ENCODE measurements around the gene CNGA3. TPM values are rescaled to one million over a fixed set of nuclear protein-coding genes. Genes with fewer than 3 reads are reported as not detected.

The CNGA3 gene
- total and polyA plus RNA-seq, 2 donors (not counting 1 experiment from before 2014, with no cell fraction given) = under 0.01 TPM; not detected in 1

GRCh38 chr2:98347298-98348065 lies 1.2 kb downstream of the CNGA3 start:
- Histone ChIP-seq H3K4me1 (ENCODE audit: control insufficient read depth, extremely low read depth, insufficient read depth, low read length) (no peaks in the 10 kb centered on the region), H3K27ac (ENCODE audit: insufficient read depth, low read length) (no peak overlapping the region), H3K79me2 (ENCODE audit: control insufficient read depth, insufficient read depth, low read length) (no peaks in the 10 kb centered on the region), H4K20me1 (ENCODE audit: control insufficient read depth, extremely low read depth, insufficient read depth, low read length) (no peaks in the 10 kb centered on the region), H3K9ac (ENCODE audit: insufficient read depth, low read length) (no peak overlapping the region), H3K9me3 (ENCODE audit: control insufficient read depth, insufficient read depth, low read depth, low read length) (no peaks in the 10 kb centered on the region), H3K4me3 (replicated peaks in 1 of 4; ENCODE audit: control extremely low read depth in 1 of 4, insufficient read depth in 1 of 4, low read depth in 3 of 4, low read length in 4 of 4) (no peak overlapping the region), H3K27me3 (ENCODE audit: control insufficient read depth, insufficient read depth, low read length) (peaks cover 56% of the 10 kb centered on the region), H2AFZ (ENCODE audit: low read length) (no peak overlapping the region), H3K4me2 (ENCODE audit: extremely low read depth, insufficient read depth, low read length) (no peak overlapping the region), H3K36me3 (ENCODE audit: control insufficient read depth, insufficient read depth, low read length) (no peaks in the 10 kb centered on the region)
- no peak for DNase-seq (ENCODE audit: low read depth in 2 of 2)
- TF ChIP-seq, protein P1, sequence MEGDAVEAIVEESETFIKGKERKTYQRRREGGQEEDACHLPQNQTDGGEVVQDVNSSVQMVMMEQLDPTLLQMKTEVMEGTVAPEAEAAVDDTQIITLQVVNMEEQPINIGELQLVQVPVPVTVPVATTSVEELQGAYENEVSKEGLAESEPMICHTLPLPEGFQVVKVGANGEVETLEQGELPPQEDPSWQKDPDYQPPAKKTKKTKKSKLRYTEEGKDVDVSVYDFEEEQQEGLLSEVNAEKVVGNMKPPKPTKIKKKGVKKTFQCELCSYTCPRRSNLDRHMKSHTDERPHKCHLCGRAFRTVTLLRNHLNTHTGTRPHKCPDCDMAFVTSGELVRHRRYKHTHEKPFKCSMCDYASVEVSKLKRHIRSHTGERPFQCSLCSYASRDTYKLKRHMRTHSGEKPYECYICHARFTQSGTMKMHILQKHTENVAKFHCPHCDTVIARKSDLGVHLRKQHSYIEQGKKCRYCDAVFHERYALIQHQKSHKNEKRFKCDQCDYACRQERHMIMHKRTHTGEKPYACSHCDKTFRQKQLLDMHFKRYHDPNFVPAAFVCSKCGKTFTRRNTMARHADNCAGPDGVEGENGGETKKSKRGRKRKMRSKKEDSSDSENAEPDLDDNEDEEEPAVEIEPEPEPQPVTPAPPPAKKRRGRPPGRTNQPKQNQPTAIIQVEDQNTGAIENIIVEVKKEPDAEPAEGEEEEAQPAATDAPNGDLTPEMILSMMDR (conservative IDR thresholded peaks at IDR 0.05 in 1 of 2, IDR thresholded peaks at IDR 0.05 in 1 of 2; ENCODE audit: low read depth in 1 of 2, low read length in 2 of 2) = no peak
- peak; percentile 94 for TF ChIP-seq EZH2 (IDR thresholded peaks at IDR 0.05; ENCODE audit: low read length, missing control alignments)

DNA sequence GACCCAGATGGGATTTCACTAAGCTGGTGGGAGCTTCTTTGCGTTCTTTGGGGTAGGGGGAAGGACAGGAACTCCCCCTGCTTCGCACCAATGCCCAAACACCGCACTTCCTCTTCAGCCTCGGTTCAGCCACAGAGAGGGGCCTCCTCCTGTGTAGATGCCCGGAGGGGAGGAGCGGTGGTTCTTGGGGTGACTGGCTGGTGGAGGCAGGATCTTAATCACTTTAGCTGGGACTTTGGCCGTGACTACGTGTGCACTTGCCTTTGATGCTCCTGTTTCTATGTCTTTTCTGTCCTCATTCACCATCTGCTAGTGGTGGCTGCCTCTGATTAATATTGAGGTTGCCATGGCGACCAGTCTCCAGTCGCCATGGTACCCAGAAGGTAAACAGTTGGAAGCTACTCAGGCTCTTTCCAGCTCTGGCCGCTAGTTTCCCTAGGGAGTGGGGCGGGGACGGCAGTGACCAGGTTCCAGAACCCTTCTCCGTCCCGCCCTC lies 1.9 kb downstream of the CNGA3 start:
- H3K4me2 ChIP-seq (ENCODE audit: extremely low read depth, insufficient read depth, low read length) = no peak overlapping the region
- H3K9ac ChIP-seq (ENCODE audit: insufficient read depth, low read length) = peak overlapping the region; percentile 5
- TF ChIP-seq, protein P1 (conservative IDR thresholded peaks at IDR 0.05 in 1 of 2, IDR thresholded peaks at IDR 0.05 in 1 of 2; ENCODE audit: low read depth in 1 of 2, low read length in 2 of 2) = no peak
- peak; percentile 69 for TF ChIP-seq EZH2 (IDR thresholded peaks at IDR 0.05; ENCODE audit: low read length, missing control alignments)
- no peaks in the 10 kb centered on the region for H3K4me1 ChIP-seq (ENCODE audit: control insufficient read depth, extremely low read depth, insufficient read depth, low read length)
- H3K36me3 ChIP-seq (ENCODE audit: control insufficient read depth, insufficient read depth, low read length) = no peaks in the 10 kb centered on the region
- no peak overlapping the region for H2AFZ ChIP-seq (ENCODE audit: low read length)
- H3K27ac ChIP-seq (ENCODE audit: insufficient read depth, low read length) = no peak overlapping the region
- peaks cover 56% of the 10 kb centered on the region for H3K27me3 ChIP-seq (ENCODE audit: control insufficient read depth, insufficient read depth, low read length)
- no peak overlapping the region for H3K4me3 ChIP-seq (replicated peaks in 1 of 4; ENCODE audit: control extremely low read depth in 1 of 4, insufficient read depth in 1 of 4, low read depth in 3 of 4, low read length in 4 of 4)
- H3K79me2 ChIP-seq (ENCODE audit: control insufficient read depth, insufficient read depth, low read length) = no peaks in the 10 kb centered on the region
- H3K9me3 ChIP-seq (ENCODE audit: control insufficient read depth, insufficient read depth, low read depth, low read length) = no peaks in the 10 kb centered on the region
- H4K20me1 ChIP-seq (ENCODE audit: control insufficient read depth, extremely low read depth, insufficient read depth, low read length) = no peaks in the 10 kb centered on the region
- no peak for DNase-seq (ENCODE audit: low read depth in 2 of 2)

- H3K27ac ChIP-seq (ENCODE audit: insufficient read depth, low read length) = no peak overlapping the region
- no peak for DNase-seq (ENCODE audit: low read depth in 2 of 2)
- H3K27me3 ChIP-seq (ENCODE audit: control insufficient read depth, insufficient read depth, low read length) = peaks cover 50% of the 10 kb centered on the region
Observed at GRCh38 chr2:98350411-98350810, 4.2 kb downstream of the CNGA3 start.

More at GRCh38 chr2:98350411-98350810, 4.2 kb downstream of the CNGA3 start:
- no peak overlapping the region for H3K4me2 ChIP-seq (ENCODE audit: extremely low read depth, insufficient read depth, low read length)
- no peak overlapping the region for H2AFZ ChIP-seq (ENCODE audit: low read length)
- no peaks in the 10 kb centered on the region for H4K20me1 ChIP-seq (ENCODE audit: control insufficient read depth, extremely low read depth, insufficient read depth, low read length)
- H3K4me1 ChIP-seq (ENCODE audit: control insufficient read depth, extremely low read depth, insufficient read depth, low read length) = no peaks in the 10 kb centered on the region
- no peaks in the 10 kb centered on the region for H3K36me3 ChIP-seq (ENCODE audit: control insufficient read depth, insufficient read depth, low read length)
- no peaks in the 10 kb centered on the region for H3K9me3 ChIP-seq (ENCODE audit: control insufficient read depth, insufficient read depth, low read depth, low read length)
- H3K4me3 ChIP-seq (replicated peaks in 1 of 4; ENCODE audit: control extremely low read depth in 1 of 4, insufficient read depth in 1 of 4, low read depth in 3 of 4, low read length in 4 of 4) = no peak overlapping the region
- H3K9ac ChIP-seq (ENCODE audit: insufficient read depth, low read length) = no peak overlapping the region
- TF ChIP-seq EZH2 (IDR thresholded peaks at IDR 0.05; ENCODE audit: low read length, missing control alignments) = no peak
- TF ChIP-seq, protein P1 (conservative IDR thresholded peaks at IDR 0.05 in 1 of 2, IDR thresholded peaks at IDR 0.05 in 1 of 2; ENCODE audit: low read depth in 1 of 2, low read length in 2 of 2) = no peak
- H3K79me2 ChIP-seq (ENCODE audit: control insufficient read depth, insufficient read depth, low read length) = no peaks in the 10 kb centered on the region

All from fibroblast of lung (primary cell).